NCI-H526 (cell line): Measurements from ENCODE around the gene FRAT1.

Experiments used
- DNase-seq, 2 experiments: peaks; one replicate each; lab custom pipeline; 2025; lab: John Stamatoyannopoulos, UW

FRAT1 gene

GRCh38 chr10:97365761-97366351, 46.8 kb downstream of the FRAT1 start:
- no peak for DNase-seq

- DNase-seq = no peak
These were observed 47.5 kb downstream of the FRAT1 start for GRCh38 chr10:97366572-97366971.

GRCh38 chr10:97367126-97367649, 48.1 kb downstream of the FRAT1 start:
- no peak for DNase-seq
